ENCODE data around the gene STX18.
A peak's percentile ranks its signal among the peaks of the same experiment; 100 is the strongest.
"Not testable (repeated sequence)": the region's sequence is repeated elsewhere in the genome, so short reads cannot be mapped to it uniquely, and the experiment has no call there.

The STX18 gene

DNA sequence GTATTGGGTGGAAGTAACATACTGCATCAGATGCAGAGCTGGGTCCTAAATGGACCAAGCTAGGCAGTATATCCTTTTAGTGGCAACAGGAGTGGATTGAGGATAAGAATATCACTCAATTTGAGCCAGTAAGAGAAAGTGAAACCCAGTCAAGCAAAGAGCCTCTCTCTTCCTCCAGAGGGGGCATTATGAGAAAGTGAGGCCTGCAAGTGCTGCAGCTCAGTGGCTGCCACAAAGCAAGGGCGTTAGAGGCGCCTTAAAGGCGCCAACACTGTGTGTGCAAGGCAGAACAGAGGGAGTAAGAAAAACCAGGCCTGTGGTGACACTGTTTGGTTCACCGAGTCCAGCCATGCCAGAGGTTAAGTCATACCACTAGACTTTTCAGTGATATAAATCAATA is 17.5 kb downstream of the STX18 start:
- TF ChIP-seq, protein P1, sequence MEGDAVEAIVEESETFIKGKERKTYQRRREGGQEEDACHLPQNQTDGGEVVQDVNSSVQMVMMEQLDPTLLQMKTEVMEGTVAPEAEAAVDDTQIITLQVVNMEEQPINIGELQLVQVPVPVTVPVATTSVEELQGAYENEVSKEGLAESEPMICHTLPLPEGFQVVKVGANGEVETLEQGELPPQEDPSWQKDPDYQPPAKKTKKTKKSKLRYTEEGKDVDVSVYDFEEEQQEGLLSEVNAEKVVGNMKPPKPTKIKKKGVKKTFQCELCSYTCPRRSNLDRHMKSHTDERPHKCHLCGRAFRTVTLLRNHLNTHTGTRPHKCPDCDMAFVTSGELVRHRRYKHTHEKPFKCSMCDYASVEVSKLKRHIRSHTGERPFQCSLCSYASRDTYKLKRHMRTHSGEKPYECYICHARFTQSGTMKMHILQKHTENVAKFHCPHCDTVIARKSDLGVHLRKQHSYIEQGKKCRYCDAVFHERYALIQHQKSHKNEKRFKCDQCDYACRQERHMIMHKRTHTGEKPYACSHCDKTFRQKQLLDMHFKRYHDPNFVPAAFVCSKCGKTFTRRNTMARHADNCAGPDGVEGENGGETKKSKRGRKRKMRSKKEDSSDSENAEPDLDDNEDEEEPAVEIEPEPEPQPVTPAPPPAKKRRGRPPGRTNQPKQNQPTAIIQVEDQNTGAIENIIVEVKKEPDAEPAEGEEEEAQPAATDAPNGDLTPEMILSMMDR (IDR thresholded peaks at IDR 0.05; ENCODE audit: borderline replicate concordance, insufficient read depth, low read depth, low read length): peak; percentile 31; the same call in 1 of the 2 replicates
- no peak overlapping the region for H3K4me3 ChIP-seq (ENCODE audit: low read depth, low read length)

DNA sequence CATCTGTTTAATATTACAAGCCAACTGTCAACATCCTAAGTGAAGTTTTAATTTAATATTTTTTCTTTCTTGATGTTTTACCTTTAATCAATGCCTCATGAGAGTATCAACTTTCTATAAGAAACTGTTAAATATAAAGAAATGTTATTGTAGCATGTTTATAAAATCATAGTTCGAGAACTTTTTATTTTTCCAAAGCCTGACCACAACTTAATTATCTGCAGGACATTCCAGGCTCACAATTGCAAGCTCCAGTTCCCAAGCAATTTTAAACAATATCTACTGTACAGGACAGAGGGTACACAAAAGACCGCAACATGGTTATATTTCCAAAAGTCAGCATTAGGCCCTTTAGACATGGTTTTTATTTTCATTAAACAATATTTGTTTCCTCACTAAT is 20.1 kb downstream of the STX18 start:
- no peak overlapping the region for H3K4me3 ChIP-seq (ENCODE audit: low read depth, low read length)
- TF ChIP-seq, protein P1 (IDR thresholded peaks at IDR 0.05; ENCODE audit: borderline replicate concordance, insufficient read depth, low read depth, low read length): no peak

DNA sequence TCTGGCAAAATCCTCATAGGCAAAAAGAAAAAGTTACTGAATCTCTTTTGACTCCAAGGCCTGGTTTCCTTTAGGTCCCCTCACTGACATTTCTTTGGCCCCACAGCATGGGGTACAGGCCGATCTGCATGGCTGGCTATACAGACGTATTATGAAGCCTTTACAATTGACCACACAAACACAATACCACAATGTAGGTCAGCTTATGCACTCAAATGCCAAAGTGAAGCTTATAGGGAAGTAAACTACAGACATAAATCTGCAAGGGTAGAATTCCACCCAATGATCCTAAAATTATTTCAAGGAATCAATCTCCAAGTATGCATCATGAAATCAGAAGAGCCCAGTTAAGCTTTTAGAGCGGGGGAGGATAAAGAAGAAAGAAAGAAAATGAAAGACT is 20.7 kb downstream of the STX18 start:
- TF ChIP-seq, protein P1 (IDR thresholded peaks at IDR 0.05; ENCODE audit: borderline replicate concordance, insufficient read depth, low read depth, low read length): no peak
- H3K4me3 ChIP-seq (ENCODE audit: low read depth, low read length): no peak overlapping the region

DNA sequence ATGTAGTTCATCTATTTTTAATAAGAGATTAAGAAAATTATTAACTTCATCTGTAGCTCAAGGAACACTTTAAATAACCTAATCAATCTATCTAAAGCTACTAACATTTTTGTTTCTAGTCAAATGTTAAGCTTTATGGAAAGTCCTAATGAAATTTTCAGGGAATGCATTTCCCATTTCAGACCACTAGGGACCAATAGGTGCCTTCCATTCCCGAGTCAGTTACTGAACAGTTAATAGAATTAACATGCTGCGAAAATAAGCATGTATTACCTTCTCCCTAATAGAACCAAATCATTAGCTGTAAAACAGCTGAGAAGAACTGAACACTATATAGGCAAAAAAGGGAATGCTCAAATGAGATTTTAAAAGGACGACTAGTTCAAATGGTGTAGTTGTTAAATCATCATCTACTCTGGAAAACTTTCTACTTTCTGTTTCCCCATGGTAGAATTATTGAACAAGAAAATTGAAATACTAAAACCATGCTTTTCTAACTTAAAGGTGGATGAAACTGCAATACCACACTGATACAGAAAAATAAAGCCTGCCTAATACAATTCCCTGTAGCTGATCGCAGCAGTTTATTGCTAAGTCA is 22.5 kb downstream of the STX18 start:
- TF ChIP-seq, protein P1 (IDR thresholded peaks at IDR 0.05; ENCODE audit: borderline replicate concordance, insufficient read depth, low read depth, low read length): peak; percentile 20; the same call in 1 of the 2 replicates
- no peak overlapping the region for H3K4me3 ChIP-seq (ENCODE audit: low read depth, low read length)

DNA sequence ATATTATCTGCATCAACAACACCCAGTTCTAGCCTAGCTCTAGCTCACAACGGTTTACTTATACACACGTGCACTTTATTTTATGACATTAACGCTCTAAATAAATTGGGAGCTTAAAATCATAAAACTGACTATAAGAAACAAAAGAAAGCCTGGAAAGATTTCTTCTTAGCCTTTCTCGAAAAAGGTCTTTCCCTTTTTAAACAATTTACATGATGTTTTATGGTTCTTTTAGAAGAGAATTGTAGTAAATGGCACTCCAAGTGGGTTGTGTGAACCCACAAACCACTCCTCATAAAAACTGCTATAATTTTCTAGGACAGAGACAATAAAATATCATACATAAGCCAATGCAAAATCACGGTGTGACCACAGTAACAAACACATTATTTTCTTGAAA is 23.1 kb downstream of the STX18 start:
- TF ChIP-seq, protein P1 (IDR thresholded peaks at IDR 0.05; ENCODE audit: borderline replicate concordance, insufficient read depth, low read depth, low read length): no peak
- no peak overlapping the region for H3K4me3 ChIP-seq (ENCODE audit: low read depth, low read length)

DNA sequence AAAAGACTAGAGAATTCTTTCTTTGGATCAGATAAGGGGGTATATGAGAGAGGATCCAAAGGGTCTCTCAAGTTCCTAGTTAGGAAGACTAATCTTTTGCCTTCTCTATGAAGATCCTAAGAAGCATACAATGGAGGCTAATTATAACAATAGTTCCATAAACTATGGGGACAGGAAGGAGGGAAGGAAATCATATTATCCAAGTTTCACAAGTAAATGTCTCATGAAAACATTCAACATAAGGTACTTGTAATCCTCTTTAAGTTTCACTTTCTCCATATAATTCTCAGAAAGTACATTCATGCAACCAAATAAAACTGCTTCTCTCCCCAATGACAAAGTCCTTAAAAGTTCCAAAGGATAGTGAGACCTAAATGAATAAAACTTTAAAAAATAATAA is 27.1 kb downstream of the STX18 start:
- TF ChIP-seq, protein P1 (IDR thresholded peaks at IDR 0.05; ENCODE audit: borderline replicate concordance, insufficient read depth, low read depth, low read length): no peak
- no peak overlapping the region for H3K4me3 ChIP-seq (ENCODE audit: low read depth, low read length)

DNA sequence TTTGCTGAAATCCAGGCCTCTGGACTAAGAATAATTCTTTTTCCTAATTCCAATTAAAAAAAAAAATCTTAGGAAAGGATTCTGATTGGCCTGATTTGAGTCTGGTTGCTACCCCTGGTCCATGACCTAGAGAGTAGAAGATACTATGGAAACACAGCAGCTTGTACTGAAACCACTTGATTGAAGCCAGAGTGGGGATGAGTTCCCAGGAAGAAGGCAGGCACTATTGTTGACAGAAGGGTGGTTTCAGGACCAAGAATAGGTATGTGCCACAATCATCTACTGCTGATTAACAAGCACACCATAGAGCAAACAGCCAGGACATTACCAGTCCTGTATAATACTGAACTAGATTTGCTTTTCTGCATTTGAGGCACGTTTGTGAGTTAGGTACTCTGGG is 29.6 kb downstream of the STX18 start:
- no peak overlapping the region for H3K4me3 ChIP-seq (ENCODE audit: low read depth, low read length)
- TF ChIP-seq, protein P1 (IDR thresholded peaks at IDR 0.05; ENCODE audit: borderline replicate concordance, insufficient read depth, low read depth, low read length): no peak

DNA sequence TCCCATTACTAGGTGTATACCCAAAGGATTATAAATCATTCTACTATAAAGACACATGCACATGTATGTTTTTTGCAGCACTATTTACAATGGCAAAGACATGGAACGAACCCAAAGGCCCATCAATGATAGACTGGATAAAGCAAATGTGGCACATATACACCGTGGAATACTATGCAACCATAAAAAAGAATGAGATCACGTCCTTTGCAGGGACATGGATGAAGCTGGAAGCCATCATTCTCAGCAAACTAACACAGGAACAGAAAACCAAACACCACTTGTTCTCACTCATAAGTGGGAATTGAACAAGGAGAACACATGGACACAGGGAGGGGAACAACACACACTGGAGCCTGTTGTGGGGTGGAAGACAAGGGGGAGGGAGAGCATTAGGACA is 31.2 kb downstream of the STX18 start:
- H3K4me3 ChIP-seq (ENCODE audit: low read depth, low read length): not testable (repeated sequence)

Data from GM12875 (cell line).